IMR-90 (cell line): ENCODE measurements around the gene MRPL40. TPM values are rescaled to one million over a fixed set of nuclear protein-coding genes. Genes with fewer than 3 reads are reported as not detected.

Experiments used
- ATAC-seq: fragments of 200-7000 bp; cut with Tn5 transposase; 2 replicates; pipeline ENCODE4 v1.9.1; 2020; ENCODE audit warnings: low read depth, mild to moderate bottlenecking, moderate library complexity
- BruUV-seq: library from RNA; stranded (reverse); fragments of 400-500 nt; replicated peaks from 2 replicates; lab custom pipeline; 2021; lab: Mats Ljungman, UMichigan
- CTCF ChIA-PET: fragments of 300-600 bp; formaldehyde crosslinking; extraction: SDS; loops from one replicate; lab custom pipeline; 2021; ENCODE audit warnings: antibody characterized with exemption; lab: Yijun Ruan, JAX
- POLR2A ChIA-PET: fragments of 300-600 bp; sonication (Branson Sonifier 250); formaldehyde crosslinking; loops from one replicate; lab custom pipeline; 2022; ENCODE audit warnings: antibody characterized with exemption; ENCODE audit not compliant: unreplicated experiment; lab: Charles Lee
- DNase-seq: peaks from one replicate; pipeline ENCODE4 v3.0.0; 2013
- H2AFZ ChIP-seq: replicated peaks from 2 replicates; pipeline ENCODE3; 2013; ENCODE audit warnings: low read length, mild to moderate bottlenecking; ENCODE audit not compliant: poor library complexity
- H2AK5ac ChIP-seq: 2 replicates; pipeline ENCODE4 v1.6.1; 2013; ENCODE audit warnings: low read depth, low read length, inconsistent platforms
- H2AK9ac ChIP-seq: replicated peaks from 2 replicates; pipeline ENCODE3; 2013; ENCODE audit warnings: mild to moderate bottlenecking, low read depth, low read length, moderate library complexity; ENCODE audit not compliant: poor library complexity
- H2BK120ac ChIP-seq: 2 replicates; pipeline ENCODE4 v1.6.1; 2013; ENCODE audit warnings: low read depth, low read length, inconsistent platforms
- H2BK15ac ChIP-seq: 3 replicates; pipeline ENCODE4 v1.6.1; 2013; ENCODE audit warnings: low read depth, low read length, inconsistent platforms
- H2BK20ac ChIP-seq: 2 replicates; pipeline ENCODE4 v1.6.1; 2013; ENCODE audit warnings: low read depth, mild to moderate bottlenecking, inconsistent platforms, low read length, moderate library complexity
- H2BK5ac ChIP-seq: 2 replicates; pipeline ENCODE4 v1.6.1; 2013; ENCODE audit warnings: mild to moderate bottlenecking, low read depth, low read length, inconsistent platforms; ENCODE audit not compliant: poor library complexity, severe bottlenecking
- H3K14ac ChIP-seq: replicated peaks from 2 replicates; pipeline ENCODE4 v1.6.1; 2013; ENCODE audit warnings: low read depth, low read length, inconsistent platforms
- H3K18ac ChIP-seq: 2 replicates; pipeline ENCODE4 v1.6.1; 2013; ENCODE audit warnings: low read depth, low read length, control low read depth
- H3K23ac ChIP-seq: 2 replicates; pipeline ENCODE4 v1.6.1; 2013; ENCODE audit warnings: low read depth, low read length, inconsistent platforms
- H3K27ac ChIP-seq: 2 replicates; pipeline ENCODE4 v1.5.1; 2013; ENCODE audit warnings: mild to moderate bottlenecking, control low read depth, low read length; ENCODE audit not compliant: insufficient read depth
- H3K27me3 ChIP-seq: 2 replicates; pipeline ENCODE4 v1.6.1; 2013; ENCODE audit warnings: low read length; ENCODE audit not compliant: control insufficient read depth, insufficient read depth
- H3K36me3 ChIP-seq: 2 replicates; pipeline ENCODE4 v1.6.1; 2013; ENCODE audit warnings: low read length, mixed read lengths; ENCODE audit not compliant: control insufficient read depth, insufficient read depth
- H3K4ac ChIP-seq: 2 replicates; pipeline ENCODE4 v1.6.1; 2013; ENCODE audit warnings: low read depth, low read length, inconsistent platforms
- H3K4me1 ChIP-seq: 2 replicates; pipeline ENCODE4 v1.6.1; 2013; ENCODE audit warnings: low read length, mixed read lengths; ENCODE audit not compliant: control insufficient read depth, insufficient read depth
- H3K4me2 ChIP-seq: 2 replicates; pipeline ENCODE4 v1.6.1; 2013; ENCODE audit warnings: low read depth, mild to moderate bottlenecking, control low read depth, low read length, moderate library complexity
- H3K4me3 ChIP-seq: 2 replicates; pipeline ENCODE4 v1.5.1; 2013; ENCODE audit warnings: low read depth, mild to moderate bottlenecking, control low read depth, low read length, moderate library complexity; ENCODE audit not compliant: insufficient read depth
- H3K56ac ChIP-seq: 2 replicates; pipeline ENCODE4 v1.6.1; 2013; ENCODE audit warnings: low read length, inconsistent platforms; ENCODE audit not compliant: insufficient read depth; ENCODE audit errors: extremely low read depth
- H3K79me1 ChIP-seq, 2 experiments: 2 replicates each; pipeline ENCODE4 v1.6.1; 2013; ENCODE audit warnings: low read length in 2 of 2, inconsistent platforms in 1 of 2, low read depth in 1 of 2
- H3K9ac ChIP-seq: 2 replicates; pipeline ENCODE4 v1.6.1; 2013; ENCODE audit warnings: low read depth, low read length, control low read depth
- H3K9me1 ChIP-seq: 2 replicates; pipeline ENCODE4 v1.6.1; 2013; ENCODE audit warnings: low read length, inconsistent platforms; ENCODE audit not compliant: insufficient read depth
- H3K9me3 ChIP-seq: 2 replicates; pipeline ENCODE4 v1.6.1; 2013; ENCODE audit warnings: low read length; ENCODE audit not compliant: control insufficient read depth, insufficient read depth
- H4K20me1 ChIP-seq: 2 replicates; pipeline ENCODE4 v1.6.1; 2013; ENCODE audit warnings: low read length, inconsistent platforms; ENCODE audit not compliant: insufficient read depth
- H4K5ac ChIP-seq: 2 replicates; pipeline ENCODE4 v1.6.1; 2013; ENCODE audit warnings: mild to moderate bottlenecking, low read depth, low read length, control low read depth
- H4K8ac ChIP-seq, 2 experiments: 2 replicates each; pipeline ENCODE4 v1.6.1; 2013; ENCODE audit warnings: low read depth in 2 of 2, low read length in 2 of 2, control low read depth in 1 of 2, inconsistent platforms in 1 of 2
- H4K91ac ChIP-seq: 2 replicates; pipeline ENCODE4 v1.6.1; 2013; ENCODE audit warnings: low read depth, low read length, inconsistent platforms; ENCODE audit not compliant: insufficient read depth
- CHD1 ChIP-seq: IDR thresholded peaks from 2 replicates; pipeline ENCODE4 v1.6.1; 2012; ENCODE audit warnings: low read depth, low read length, improper control_type of control experiment
- POLR2A ChIP-seq: IDR thresholded peaks from 2 replicates; pipeline ENCODE4 v1.6.1; 2012; ENCODE audit warnings: mild to moderate bottlenecking, low read depth, low read length
- RCOR1 ChIP-seq: IDR thresholded peaks from 2 replicates; pipeline ENCODE4 v1.6.1; 2012; ENCODE audit warnings: mild to moderate bottlenecking, low read length, improper control_type of control experiment; ENCODE audit not compliant: insufficient replicate concordance
- WGBS, 2 experiments: methylation state at CpG; one replicate each; pipeline versions ENCODE4 v1.1.5 to v1.1.7; 2013; ENCODE audit warnings: missing lambda C conversion rate in 2 of 2; ENCODE audit not compliant: insufficient read length in 1 of 2; ENCODE audit errors: extremely low coverage in 2 of 2; 5-methylcytosine and 5-hydroxymethylcytosine counted together
- dilution Hi-C: fragments of 300-500 bp; cut with HindIII; formaldehyde crosslinking; loops from one replicate; pipeline ENCODE4 v1.14.3; 2018; ENCODE audit warnings: low sequenced_read_pairs; ENCODE audit not compliant: unreplicated experiment
- in situ Hi-C: fragments of 300-500 bp; cut with MboI; formaldehyde crosslinking; loops from 3 replicates; pipeline ENCODE4 v1.14.3; 2019; ENCODE audit warnings: low sequenced_read_pairs, inconsistent platforms, mixed read lengths
- intact Hi-C: fragments of 100-400 bp; cut with micrococcal nuclease; formaldehyde crosslinking; loops from 2 replicates; pipeline ENCODE4 v1.10.0; 2022
- polyA plus RNA-seq, 3 experiments: library from polyadenylated mRNA; depleted of rRNA; stranded (reverse); fragments of >200 nt; gene quantifications; 2 replicates each; pipeline ENCODE4 v1.2.3, GENCODE V29; 2012; ENCODE audit warnings: low replicate concordance in 1 of 3
- total RNA-seq: library from RNA; depleted of rRNA; stranded (reverse); fragments of >200 nt; gene quantifications from 2 replicates; pipeline ENCODE4 v1.2.3, GENCODE V29; 2012
- TF ChIP-seq, protein P1 (sequence below): fragments of 150-350 bp; IDR thresholded peaks from 2 replicates; pipeline ENCODE4 v1.6.1; 2017; ENCODE audit warnings: mild to moderate bottlenecking, antibody characterized with exemption, low read length, low read depth

The MRPL40 gene
- total and polyA plus RNA-seq, 2 of the 4 experiments (the other 2 are of a cell fraction), result 36.7 to 37.5 TPM

DNA sequence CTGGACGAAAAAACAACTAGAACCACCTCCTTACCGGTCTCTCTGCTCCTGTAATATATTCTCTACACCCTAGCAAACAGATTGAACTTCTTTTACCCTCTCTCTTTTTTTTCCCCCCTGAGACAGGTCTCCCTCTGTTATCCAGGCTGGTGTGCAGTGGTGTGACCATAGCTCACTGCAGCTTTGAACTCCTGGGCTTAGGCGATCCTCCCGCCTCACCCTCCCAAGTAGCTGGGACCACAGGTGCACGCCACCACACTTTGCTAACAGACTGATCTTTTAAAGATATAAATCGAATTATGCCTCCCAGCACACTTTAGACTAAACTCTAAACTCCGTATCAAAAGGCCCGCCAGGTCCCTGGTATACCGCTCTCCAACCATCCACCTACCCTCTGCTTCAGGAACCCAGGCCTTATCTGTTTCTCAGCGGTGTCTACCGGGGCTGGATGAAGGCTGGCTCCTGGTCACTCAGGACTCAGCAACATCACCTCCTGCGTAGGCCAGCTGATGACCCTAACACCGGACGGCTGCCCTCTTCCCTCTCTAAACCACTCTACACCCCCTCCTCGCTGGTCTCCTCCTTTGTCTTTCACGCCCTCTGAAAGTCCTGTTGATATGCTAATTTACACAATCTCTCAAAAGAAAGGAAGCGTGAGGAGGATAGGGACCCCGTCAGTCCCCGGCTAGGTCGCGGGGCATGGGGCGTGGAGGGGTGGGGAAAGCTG is 14.4 kb downstream of the MRPL40 start (continued):
- no peak for TF ChIP-seq RCOR1

DNA sequence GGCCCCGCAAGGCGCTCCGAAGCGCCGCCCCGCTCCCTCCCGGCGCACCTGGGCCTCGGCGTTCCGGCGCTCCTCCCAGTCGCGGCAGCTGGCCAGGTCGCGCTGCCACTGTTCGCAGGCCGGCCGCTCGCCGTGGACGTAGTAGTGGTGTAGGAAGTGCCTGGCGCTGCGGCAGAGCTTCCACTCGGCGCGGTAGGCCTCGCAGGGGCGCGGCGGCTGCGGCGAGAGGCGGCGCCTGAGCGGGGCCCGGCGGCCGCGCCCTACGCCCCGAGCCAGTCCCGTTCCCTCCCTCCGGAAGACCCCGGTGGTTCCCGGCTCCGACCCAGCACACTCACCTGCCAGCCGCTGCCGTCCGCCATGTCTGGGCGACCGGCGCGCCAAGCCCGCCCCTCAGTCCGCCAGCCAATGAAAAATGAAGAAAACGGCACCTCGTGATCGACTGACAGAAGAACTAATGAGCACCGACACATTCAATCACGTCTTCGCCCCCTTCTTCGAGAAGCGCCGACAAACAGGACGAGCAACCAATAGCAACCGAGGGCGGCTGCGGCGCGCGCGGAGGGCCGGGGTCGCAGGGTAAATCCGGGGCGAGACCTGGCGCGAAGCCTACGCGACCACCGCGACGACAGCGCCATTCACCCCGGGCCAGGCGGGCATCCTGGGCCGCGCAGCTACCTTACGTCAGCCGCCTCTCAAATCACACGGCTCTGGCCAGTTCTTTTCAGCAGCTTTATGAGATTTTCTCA is 15.2 kb downstream of the MRPL40 start, which contains the start of gene C22orf39:
C22orf39 (minus strand) TSS at position 382 of the 746 bp plus-strand sequence; CDS start at position 359, 23 bp downstream.
- Histone ChIP-seq H3K18ac (peak within 1 kb of the TSS; percentile 16; the same call in 1 of the 2 replicates), H2AK5ac (peak within 1 kb of the TSS; percentile 55), H4K20me1 (0 out of 2 replicates have a peak, but pooled peaks cover 5% of the 10 kb centered on the region), H3K9me3 (no peaks in the 10 kb centered on the region), H2BK20ac (no peak within 1 kb of the TSS), H4K5ac (peak within 1 kb of the TSS; percentile 58), H4K8ac (peak within 1 kb of the TSS; percentile 77 to 91), H2AFZ (peak within 1 kb of the TSS; percentile 96), H3K36me3 (peaks cover 23% of the 10 kb centered on the region), H3K9ac (peak within 1 kb of the TSS; percentile 86), H3K4ac (peak within 1 kb of the TSS; percentile 76), H2BK15ac (no peak within 1 kb of the TSS), H3K4me1 (peaks cover 9% of the 10 kb centered on the region), H4K91ac (peak within 1 kb of the TSS; percentile 50), H2BK5ac (peak within 1 kb of the TSS; percentile 58), H3K4me2 (peak within 1 kb of the TSS; percentile 98), H3K27me3 (no peaks in the 10 kb centered on the region), H3K4me3 (peak within 1 kb of the TSS; percentile 81), H3K14ac (peak within 1 kb of the TSS; percentile 83), H2AK9ac (peak within 1 kb of the TSS; percentile 82), H3K9me1 (peaks cover 10% of the 10 kb centered on the region), H2BK120ac (peak within 1 kb of the TSS; percentile 25; the same call in 1 of the 2 replicates), H3K56ac (peak within 1 kb of the TSS; percentile 27; the same call in 1 of the 2 replicates), H3K23ac (peak within 1 kb of the TSS; percentile 91), H3K79me1 (peaks cover 23 to 41% of the 10 kb centered on the region in 2 experiments; a peak in 3 of 4 replicates), H3K27ac (peak within 1 kb of the TSS; percentile 67)
- BruUV-seq, result no TSS peak
- CTCF ChIA-PET, result no interaction called here
- in situ Hi-C loops, result loop anchor here (10.0 kb wide), 1 partner anchor 63 kb away; no protein-coding TSS in a partner anchor
- TF ChIP-seq, protein P1, sequence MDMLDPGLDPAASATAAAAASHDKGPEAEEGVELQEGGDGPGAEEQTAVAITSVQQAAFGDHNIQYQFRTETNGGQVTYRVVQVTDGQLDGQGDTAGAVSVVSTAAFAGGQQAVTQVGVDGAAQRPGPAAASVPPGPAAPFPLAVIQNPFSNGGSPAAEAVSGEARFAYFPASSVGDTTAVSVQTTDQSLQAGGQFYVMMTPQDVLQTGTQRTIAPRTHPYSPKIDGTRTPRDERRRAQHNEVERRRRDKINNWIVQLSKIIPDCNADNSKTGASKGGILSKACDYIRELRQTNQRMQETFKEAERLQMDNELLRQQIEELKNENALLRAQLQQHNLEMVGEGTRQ, result peak; percentile 85
- TF ChIP-seq POLR2A, result peak; percentile 52; the same call in 1 of the 2 replicates
- TF ChIP-seq CHD1, result no peak
- POLR2A ChIA-PET, result no interaction called here
- DNase-seq (peak; percentile 92), ATAC-seq (peak; percentile 94)
- intact Hi-C loops, result no loop called here
- dilution Hi-C loops, result no loop called here
- WGBS, 2 experiments, result 0% methylated on average over 33 of the region's 92 CpGs; no CpG with 5 or more reads in 1 of the 2 experiments
